PC-3 (cell line): Measurements from ENCODE around the gene KDM3B. TPM values are rescaled to one million over a fixed set of nuclear protein-coding genes. Genes with fewer than 3 reads are reported as not detected.

Experiments
- ATAC-seq: fragments of 200-7000 bp; cut with Tn5 transposase; 2 replicates; pipeline ENCODE4 v1.9.1; 2020; ENCODE audit warnings: mild to moderate bottlenecking, moderate library complexity
- BruUV-seq: library from RNA; stranded (reverse); fragments of 400-500 nt; replicated peaks from 2 replicates; lab custom pipeline; 2021; lab: Mats Ljungman, UMichigan
- CTCF ChIA-PET: fragments of 300-600 bp; sonication (Branson Sonifier 250); formaldehyde crosslinking; loops from one replicate; lab custom pipeline; 2022; ENCODE audit warnings: antibody characterized with exemption; lab: Charles Lee
- POLR2A ChIA-PET: fragments of 300-600 bp; sonication (Branson Sonifier 250); formaldehyde crosslinking; loops from one replicate; lab custom pipeline; 2022; ENCODE audit warnings: antibody characterized with exemption; ENCODE audit not compliant: unreplicated experiment; lab: Charles Lee
- DNase-seq: peaks from one replicate; pipeline ENCODE4 v3.0.0-alpha.2; 2015
- H2AFZ ChIP-seq: fragments of 300-600 bp; sonication (generic); 2 replicates; pipeline ENCODE4 v1.6.0; 2016; ENCODE audit warnings: antibody characterized with exemption, low read length
- H3F3A ChIP-seq: fragments of 300-600 bp; sonication (generic); one replicate; pipeline ENCODE4 v1.6.0; 2017; ENCODE audit warnings: antibody characterized with exemption, low read length, control low read depth, mild to moderate bottlenecking; ENCODE audit not compliant: unreplicated experiment
- H3K27ac ChIP-seq: fragments of 300-600 bp; sonication (generic); 2 replicates; pipeline ENCODE4 v1.5.1; 2016; ENCODE audit warnings: mild to moderate bottlenecking, low read length
- H3K27me3 ChIP-seq: fragments of 300-600 bp; sonication (generic); 2 replicates; pipeline ENCODE4 v1.6.1; 2016; ENCODE audit warnings: low read length, mixed read lengths
- H3K36me3 ChIP-seq: fragments of 300-600 bp; sonication (generic); 2 replicates; pipeline ENCODE4 v1.6.1; 2016; ENCODE audit warnings: low read depth, mixed run types, low read length, mixed read lengths
- H3K4me1 ChIP-seq: fragments of 300-600 bp; sonication (generic); 2 replicates; pipeline ENCODE4 v1.5.1; 2016; ENCODE audit warnings: low read length; ENCODE audit not compliant: insufficient read depth
- H3K4me2 ChIP-seq: fragments of 300-600 bp; sonication (generic); 2 replicates; pipeline ENCODE4 v1.6.0; 2016; ENCODE audit warnings: low read length
- H3K4me3 ChIP-seq: fragments of 300-600 bp; sonication (generic); 2 replicates; pipeline ENCODE4 v1.5.1; 2016; ENCODE audit warnings: mild to moderate bottlenecking, low read length, mixed read lengths
- H3K79me2 ChIP-seq: fragments of 300-600 bp; sonication (generic); 2 replicates; pipeline ENCODE4 v1.6.1; 2017; ENCODE audit warnings: low read length, mixed read lengths
- H3K9ac ChIP-seq: fragments of 300-600 bp; sonication (generic); 2 replicates; pipeline ENCODE4 v1.6.0; 2016; ENCODE audit warnings: mild to moderate bottlenecking, low read length
- H3K9me2 ChIP-seq: fragments of 300-600 bp; sonication (generic); replicated peaks from 2 replicates; pipeline ENCODE4 v1.6.1; 2016; ENCODE audit warnings: mixed run types, low read length, mixed read lengths
- H3K9me3 ChIP-seq: fragments of 300-600 bp; sonication (generic); 2 replicates; pipeline ENCODE4 v1.6.1; 2016; ENCODE audit warnings: low read length, mixed read lengths
- H4K20me1 ChIP-seq: fragments of 300-600 bp; sonication (generic); 2 replicates; pipeline ENCODE4 v1.6.1; 2016; ENCODE audit warnings: low read length, mixed read lengths
- CTCF ChIP-seq: fragments of 300-600 bp; sonication (generic); conservative IDR thresholded peaks from 2 replicates; pipeline ENCODE4 v1.5.1; 2017; ENCODE audit warnings: antibody characterized with exemption, low read depth, mild to moderate bottlenecking, low read length
- EZH2 ChIP-seq: fragments of 300-600 bp; sonication (generic); IDR thresholded peaks from one replicate; pipeline ENCODE4 v1.6.1; 2017; ENCODE audit warnings: antibody characterized with exemption, mild to moderate bottlenecking, low read length; ENCODE audit not compliant: unreplicated experiment
- EZH2phosphoT487 ChIP-seq: fragments of 300-600 bp; sonication (generic); IDR thresholded peaks from 2 replicates; pipeline ENCODE4 v1.6.1; 2018; ENCODE audit warnings: mild to moderate bottlenecking, antibody characterized with exemption, low read length, borderline replicate concordance
- intact Hi-C: fragments of 100-400 bp; cut with micrococcal nuclease; formaldehyde crosslinking; loops from 2 replicates; pipeline ENCODE4 v1.9.0; 2023
- total RNA-seq: library from RNA; depleted of rRNA; stranded (reverse); fragments of >200 nt; gene quantifications from 2 replicates; pipeline ENCODE4 v1.2.3, GENCODE V29; 2014

The KDM3B gene
- total RNA-seq, 1 experiment from 2014 or later, result 21.7 TPM

DNA sequence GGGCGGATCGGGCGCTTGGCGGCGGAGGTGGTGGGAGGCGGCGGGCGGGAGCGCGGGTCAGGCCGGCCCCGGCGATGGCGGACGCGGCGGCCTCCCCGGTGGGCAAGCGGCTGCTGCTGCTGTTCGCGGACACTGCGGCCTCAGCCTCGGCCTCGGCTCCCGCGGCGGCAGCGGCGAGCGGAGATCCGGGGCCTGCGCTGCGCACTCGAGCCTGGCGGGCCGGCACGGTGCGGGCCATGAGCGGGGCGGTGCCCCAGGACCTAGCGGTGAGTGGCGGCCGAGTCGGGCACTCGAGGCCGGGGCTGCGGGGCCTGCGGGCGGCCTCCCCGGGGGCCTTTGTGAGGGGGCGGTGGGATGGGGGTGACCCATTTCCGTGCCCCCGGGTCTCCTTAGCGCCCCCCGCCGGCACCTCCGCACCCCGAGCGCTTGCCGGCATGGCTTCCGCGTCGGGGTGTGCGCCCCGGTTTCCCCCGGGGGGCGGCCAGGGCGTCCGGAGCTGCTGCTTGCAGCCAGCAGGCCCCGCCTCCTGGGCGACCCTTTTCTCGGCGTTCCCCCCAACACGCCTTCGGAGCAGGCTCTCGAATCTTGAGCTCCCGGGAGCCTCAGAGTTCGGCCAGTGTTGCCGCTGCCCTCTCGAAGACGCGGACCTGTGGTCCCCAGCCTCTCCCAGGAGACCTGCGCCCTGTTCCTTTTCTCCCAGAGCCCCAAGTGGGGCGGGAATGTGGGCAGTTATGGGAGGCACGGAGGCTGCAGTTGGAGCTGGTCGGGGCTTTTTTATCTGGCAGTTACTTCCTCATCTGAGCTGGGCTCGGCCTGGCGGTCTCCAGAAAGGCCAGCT, 456 bp downstream of the KDM3B start:
- H2AFZ ChIP-seq, result peak overlapping the region; percentile 64
- TF ChIP-seq EZH2phosphoT487 (no peak), CTCF (peak; percentile 34)
- H3K4me3 ChIP-seq, result peak overlapping the region; percentile 93
- ChIA-PET POLR2A (interaction anchor here (0.5 to 0.6 kb wide), 2 partner anchors 14 to 592 kb away, joined by 3 to 7 read pairs; no protein-coding TSS in a partner anchor), CTCF (interaction anchor here (0.5 to 2.2 kb wide), 6 partner anchors 14 to 891 kb away, joined by 3 to 10 read pairs (median 8); partner anchors contain the start of genes CDC25C and FAM53C)
- peaks cover 9% of the 10 kb centered on the region; the same call in 1 of the 2 replicates for H4K20me1 ChIP-seq
- DNase-seq (peak; percentile 45), ATAC-seq (peak; percentile 59)
- H3K27me3 ChIP-seq, result no peaks in the 10 kb centered on the region
- no peaks in the 10 kb centered on the region for H3F3A ChIP-seq
- intact Hi-C loops, result no loop called here
- no peaks in the 10 kb centered on the region for H3K9me2 ChIP-seq
- H3K36me3 ChIP-seq, result peaks cover 15% of the 10 kb centered on the region
- peak overlapping the region; percentile 87 for H3K9ac ChIP-seq
- H3K4me2 ChIP-seq, result peak overlapping the region; percentile 84
- H3K27ac ChIP-seq, result peak overlapping the region; percentile 49
- BruUV-seq, result TSS peak; percentile 77
- peaks cover 9% of the 10 kb centered on the region for H3K4me1 ChIP-seq
- no peaks in the 10 kb centered on the region; the same call in 1 of the 2 replicates for H3K9me3 ChIP-seq
- peaks cover 50% of the 10 kb centered on the region for H3K79me2 ChIP-seq

DNA sequence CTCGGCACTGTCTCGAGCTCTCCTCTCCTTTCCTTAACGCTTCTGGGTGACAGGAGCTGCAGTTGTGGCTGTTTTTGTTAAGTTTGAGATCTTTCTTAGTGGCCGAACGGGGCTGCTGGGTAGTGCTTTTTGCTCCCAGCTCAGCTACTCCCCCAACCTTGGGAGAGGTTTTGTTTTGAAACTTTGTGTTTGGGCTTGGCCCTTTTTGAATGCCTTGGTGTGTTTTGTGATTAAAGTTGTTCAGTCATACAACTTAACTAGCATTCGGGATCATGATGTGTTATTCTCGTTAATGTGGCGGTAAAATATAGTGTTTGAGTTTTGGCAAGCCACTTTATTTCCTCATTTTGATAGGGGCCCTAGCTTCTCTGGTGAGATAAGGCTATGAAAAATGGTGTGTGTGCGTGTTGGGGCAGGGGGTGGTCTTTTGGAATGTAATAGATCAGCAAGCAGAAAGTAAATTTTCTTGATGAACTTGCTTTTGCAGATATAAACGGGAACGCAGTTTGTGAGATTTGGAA, 1.1 kb downstream of the KDM3B start:
- Histone ChIP-seq H3K27ac (peak overlapping the region; percentile 49), H3K27me3 (no peaks in the 10 kb centered on the region), H3K4me1 (peaks cover 9% of the 10 kb centered on the region), H3K36me3 (peaks cover 14% of the 10 kb centered on the region), H3K4me2 (peak overlapping the region; percentile 84), H3K9ac (peak overlapping the region; percentile 87), H3F3A (no peaks in the 10 kb centered on the region), H4K20me1 (peaks cover 9% of the 10 kb centered on the region; the same call in 1 of the 2 replicates), H3K9me3 (no peaks in the 10 kb centered on the region; the same call in 1 of the 2 replicates), H2AFZ (peak overlapping the region; percentile 64), H3K79me2 (peaks cover 56% of the 10 kb centered on the region), H3K9me2 (no peaks in the 10 kb centered on the region), H3K4me3 (peak overlapping the region; percentile 93)
- ChIA-PET POLR2A (interaction anchor here (0.5 to 0.6 kb wide), 3 partner anchors 14 to 593 kb away, joined by 3 to 7 read pairs (median 3); no protein-coding TSS in a partner anchor), CTCF (interaction anchor here (0.7 to 2.2 kb wide), 2 partner anchors 22 to 110 kb away, joined by 3 to 10 read pairs; partner anchors contain the start of gene CDC25C)
- DNase-seq, result no peak
- BruUV-seq, result no TSS peak
- no peak for TF ChIP-seq CTCF
- no peak for TF ChIP-seq EZH2
- no peak for TF ChIP-seq EZH2phosphoT487
- intact Hi-C loops, result no loop called here
- peak; percentile 36; the same call in 1 of the 2 replicates for ATAC-seq
